Measurements from ENCODE around the gene GPI.

- TF ChIP-seq TAF1 (IDR thresholded peaks at IDR 0.05; ENCODE audit: low read depth) (no peak), REST (IDR thresholded peaks at IDR 0.05; ENCODE audit: low read depth) (no peak; the same call in 1 of the 2 replicates), YY1 (IDR thresholded peaks at IDR 0.05; ENCODE audit: low read depth) (no peak)
Measured at GRCh38 chr19:34409189-34410164, 44.5 kb downstream of the GPI start.
